Endothelial cell of umbilical vein (primary cell): Measurements from ENCODE around the gene MRO. TPM values are rescaled to one million over a fixed set of nuclear protein-coding genes. Genes with fewer than 3 reads are reported as not detected.

Source experiments
- BruUV-seq: library from RNA; stranded (reverse); fragments of 400-500 nt; replicated peaks from 2 replicates; lab custom pipeline; 2021; lab: Mats Ljungman, UMichigan
- CTCF ChIA-PET: fragments of 300-600, 350-600 bp; sonication (Branson Sonifier 250); formaldehyde crosslinking; loops from one replicate; lab custom pipeline; 2021; ENCODE audit warnings: antibody characterized with exemption, inconsistent platforms; lab: Charles Lee
- POLR2A ChIA-PET: fragments of 300-600, 350-600 bp; sonication (Branson Sonifier 250); formaldehyde crosslinking; loops from one replicate; lab custom pipeline; 2021; ENCODE audit warnings: antibody characterized with exemption, inconsistent platforms; lab: Charles Lee
- DNase-seq: peaks from one replicate; pipeline ENCODE4 v3.0.0-alpha.2; 2011; ENCODE audit warnings: low read depth, low spot score
- FAIRE-seq: peaks from 2 replicates; lab custom pipeline; 2011; peaks lifted over from hg19 to GRCh38; lab: Jason Lieb, UNC
- H2AFZ ChIP-seq: 2 replicates; pipeline ENCODE4 v1.6.0; 2012; ENCODE audit warnings: low read depth, low read length, control low read depth, inconsistent platforms
- H3K27ac ChIP-seq: 2 replicates; pipeline ENCODE4 v1.5.1; 2011; ENCODE audit warnings: low read depth, mild to moderate bottlenecking, control low read depth, low read length, moderate library complexity; ENCODE audit not compliant: insufficient read depth
- H3K27me3 ChIP-seq, 2 experiments: 2 replicates each; pipeline versions ENCODE4 v1.6.0 to v1.6.1; 2011; ENCODE audit warnings: low read length in 2 of 2, mixed read lengths in 1 of 2; ENCODE audit not compliant: control insufficient read depth in 2 of 2, insufficient read depth in 2 of 2
- H3K36me3 ChIP-seq, 2 experiments: 2 replicates in 1 of 2; 3 replicates in 1 of 2; pipeline ENCODE4 v1.5.1; 2011; ENCODE audit warnings: low read length in 2 of 2, mild to moderate bottlenecking in 1 of 2, moderate library complexity in 1 of 2; ENCODE audit not compliant: control insufficient read depth in 2 of 2, insufficient read depth in 2 of 2; ENCODE audit errors: extremely low read depth in 1 of 2
- H3K4me1 ChIP-seq: 3 replicates; pipeline ENCODE4 v1.5.1; 2011; ENCODE audit warnings: mild to moderate bottlenecking, low read length; ENCODE audit not compliant: control insufficient read depth, insufficient read depth; ENCODE audit errors: extremely low read depth
- H3K4me2 ChIP-seq: 2 replicates; pipeline ENCODE4 v1.6.1; 2011; ENCODE audit warnings: low read length, control low read depth, mixed read lengths; ENCODE audit not compliant: insufficient read depth
- H3K4me3 ChIP-seq, 3 experiments: fragments of 200-600 bp in 1 of 3; sonication (generic), shearing (Covaris generic) in 1 of 3; replicated peaks in 1 of 3; 2 replicates each; pipeline ENCODE4 v1.5.1; 2011 to 2016; ENCODE audit warnings: control low read depth in 3 of 3, low read length in 3 of 3, mild to moderate bottlenecking in 2 of 3, inconsistent platforms in 1 of 3, low read depth in 1 of 3, moderate library complexity in 1 of 3; ENCODE audit not compliant: insufficient read depth in 1 of 3
- H3K79me2 ChIP-seq: 2 replicates; pipeline ENCODE4 v1.6.0; 2012; ENCODE audit warnings: low read length, inconsistent platforms; ENCODE audit not compliant: control insufficient read depth, insufficient read depth
- H3K9ac ChIP-seq: replicated peaks from 2 replicates; pipeline ENCODE3; 2011; ENCODE audit warnings: low read length, control low read depth; ENCODE audit not compliant: insufficient read depth; ENCODE audit errors: extremely low read depth
- H3K9me1 ChIP-seq: replicated peaks from 3 replicates; pipeline ENCODE4 v1.6.0; 2011; ENCODE audit warnings: mild to moderate bottlenecking, low read length; ENCODE audit not compliant: control insufficient read depth, insufficient read depth; ENCODE audit errors: extremely low read depth
- H3K9me3 ChIP-seq: replicated peaks from 2 replicates; pipeline ENCODE4 v1.5.1; 2012; ENCODE audit warnings: low read length, inconsistent platforms; ENCODE audit not compliant: control insufficient read depth, insufficient read depth
- H4K20me1 ChIP-seq: replicated peaks from 2 replicates; pipeline ENCODE3; 2011; ENCODE audit warnings: mild to moderate bottlenecking, low read length; ENCODE audit not compliant: control insufficient read depth, insufficient read depth; ENCODE audit errors: extremely low read depth
- CTCF ChIP-seq, 2 donors: IDR thresholded peaks; 1 replicate in 1 of 2; 2 replicates in 1 of 2; pipeline ENCODE4 v1.5.1; 2011; ENCODE audit warnings: low read length in 2 of 2, mild to moderate bottlenecking in 2 of 2, moderate library complexity in 2 of 2, control low read depth in 1 of 2, inconsistent platforms in 1 of 2, low read depth in 1 of 2; ENCODE audit not compliant: insufficient read depth in 1 of 2; ENCODE audit errors: extremely low read depth in 1 of 2
- EZH2 ChIP-seq: IDR thresholded peaks from 2 replicates; pipeline ENCODE4 v1.6.1; 2012; ENCODE audit warnings: borderline replicate concordance, low read depth, mild to moderate bottlenecking, moderate library complexity, low read length, inconsistent platforms; ENCODE audit not compliant: severe bottlenecking
- FOS ChIP-seq: IDR thresholded peaks from 2 replicates; pipeline ENCODE4 v1.6.1; 2011; ENCODE audit warnings: mild to moderate bottlenecking, low read length, moderate library complexity, borderline replicate concordance; ENCODE audit not compliant: insufficient read depth
- GATA2 ChIP-seq: IDR thresholded peaks from 2 replicates; pipeline ENCODE4 v1.7.0; 2011; ENCODE audit warnings: low read depth, mild to moderate bottlenecking, moderate library complexity, mixed read lengths, low read length; ENCODE audit not compliant: insufficient read length, insufficient read depth
- JUN ChIP-seq: IDR thresholded peaks from 2 replicates; pipeline ENCODE4 v1.6.1; 2011; ENCODE audit warnings: borderline replicate concordance, low read depth; ENCODE audit not compliant: insufficient read length, insufficient read depth
- MYC ChIP-seq: IDR thresholded peaks from one replicate; pipeline ENCODE4 v1.6.1; 2011; ENCODE audit warnings: mild to moderate bottlenecking, low read depth, low read length
- POLR2A ChIP-seq: IDR thresholded peaks from 2 replicates; pipeline ENCODE4 v1.6.1; 2012; ENCODE audit warnings: low read depth, mild to moderate bottlenecking, control low read depth, low read length
- POLR2AphosphoS5 ChIP-seq: IDR thresholded peaks from 2 replicates; pipeline ENCODE4 v1.6.1; 2012; ENCODE audit warnings: low read depth, mild to moderate bottlenecking, control low read depth, low read length, moderate library complexity; ENCODE audit not compliant: insufficient read depth
- dilution Hi-C: fragments of 300-500 bp; cut with MboI; formaldehyde crosslinking; loops from one replicate; pipeline ENCODE4 v1.15.0; 2019; ENCODE audit warnings: low sequenced_read_pairs; ENCODE audit not compliant: extremely low pct_ligation_motif_present
- intact Hi-C: fragments of 100-400 bp; cut with micrococcal nuclease; formaldehyde crosslinking; loops from one replicate; pipeline ENCODE4 v1.10.0; 2022
- polyA plus RNA-seq, 4 experiments: library from polyadenylated mRNA; depleted of rRNA in 3 of 4; stranded (reverse) in 3 of 4; unstranded in 1 of 4; fragments of >200 nt; gene quantifications; 2 replicates each; pipeline versions ENCODE4 v1.2.1 to v1.2.3, GENCODE V29; 2011 to 2012; ENCODE audit warnings: missing spikeins in 1 of 4
- total RNA-seq: library from RNA; stranded (reverse); gene quantifications from 2 replicates; pipeline ENCODE4 v1.2.3, GENCODE V29; 2021
- TF ChIP-seq, protein P1 (sequence below): IDR thresholded peaks from 2 replicates; pipeline ENCODE4 v1.6.1; 2011; ENCODE audit not compliant: insufficient read depth, insufficient read length

Gene MRO
- total and polyA plus RNA-seq, 2 donors (not counting 3 experiments of a cell fraction or from before 2014, with no cell fraction given), result not detected

DNA sequence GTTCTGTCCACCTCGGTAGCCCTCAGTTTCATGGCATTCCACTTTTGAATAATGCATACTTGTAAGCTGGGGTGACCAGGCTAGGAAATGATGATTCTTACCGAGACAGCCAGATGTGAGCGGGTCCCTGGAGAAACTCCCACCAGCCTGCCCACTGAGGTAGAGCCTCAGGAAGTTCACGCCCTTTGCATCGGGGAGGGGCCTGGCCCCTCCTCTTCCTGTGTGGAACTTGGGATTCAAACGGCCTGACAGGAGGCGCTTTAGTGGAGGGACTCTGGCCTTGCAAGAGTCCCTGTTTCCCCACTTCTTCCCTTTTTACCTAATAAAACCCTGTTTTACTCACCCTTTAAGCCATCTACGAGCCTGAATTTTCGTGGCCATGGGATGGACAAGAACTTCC, 44.6 kb downstream of the MRO start:
- dilution Hi-C loops, result no loop called here

More for the DNA sequence above, 44.6 kb downstream of the MRO start:
- POLR2A ChIA-PET, result no interaction called here
- Histone ChIP-seq H3K4me2 (no peak overlapping the region), H2AFZ (no peak overlapping the region), H3K9ac (no peak overlapping the region), H3K4me1 (no peaks in the 10 kb centered on the region), H3K27ac (no peak overlapping the region), H4K20me1 (no peaks in the 10 kb centered on the region), H3K4me3 (no peak overlapping the region), H3K79me2 (no peaks in the 10 kb centered on the region), H3K27me3 (no peaks in the 10 kb centered on the region), H3K36me3 (no peaks in the 10 kb centered on the region), H3K9me1 (no peaks in the 10 kb centered on the region), H3K9me3 (no peaks in the 10 kb centered on the region)
- intact Hi-C loops, result no loop called here
- no peak for TF ChIP-seq POLR2A
- TF ChIP-seq, protein P1, sequence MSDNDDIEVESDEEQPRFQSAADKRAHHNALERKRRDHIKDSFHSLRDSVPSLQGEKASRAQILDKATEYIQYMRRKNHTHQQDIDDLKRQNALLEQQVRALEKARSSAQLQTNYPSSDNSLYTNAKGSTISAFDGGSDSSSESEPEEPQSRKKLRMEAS, result no peak
- no peak for TF ChIP-seq CTCF (IDR thresholded peaks at IDR 0.05; ENCODE audit: extremely low read depth in 1 of 2, insufficient read depth in 1 of 2, low read depth in 1 of 2, low read length in 2 of 2)
- no peak for TF ChIP-seq FOS
- no peak for TF ChIP-seq GATA2
- no peak for TF ChIP-seq JUN
- no peak for TF ChIP-seq EZH2
- no peak for TF ChIP-seq POLR2AphosphoS5
- no peak for TF ChIP-seq MYC
- CTCF ChIA-PET, result no interaction called here
- BruUV-seq, result no TSS peak
- DNase-seq, result no peak
- no peak for FAIRE-seq
